GM18951 (cell line): ENCODE data around the gene SMLR1.

ENCODE experiments used
- POLR2A ChIP-seq: IDR thresholded peaks from 4 replicates; pipeline ENCODE4 v1.6.1; 2011; ENCODE audit warnings: mild to moderate bottlenecking; ENCODE audit not compliant: insufficient read length, insufficient read depth; ENCODE audit errors: extremely low read depth
- in situ Hi-C: fragments of 300-500 bp; cut with MboI; formaldehyde crosslinking; loops from one replicate; pipeline ENCODE4 v1.12.0; 2022; ENCODE audit warnings: low sequenced_read_pairs, mixed read lengths, inconsistent platforms; ENCODE audit not compliant: unreplicated experiment

Gene SMLR1

GRCh38 chr6:130852844-130853554 is 25.8 kb downstream of the SMLR1 start:
- in situ Hi-C loops: no loop called here
- TF ChIP-seq POLR2A: no peak

- TF ChIP-seq POLR2A: no peak
- in situ Hi-C loops: no loop called here
These were observed 26.5 kb downstream of the SMLR1 start for GRCh38 chr6:130853555-130854183.

GRCh38 chr6:130858054-130858453 is 30.8 kb downstream of the SMLR1 start:
- no peak for TF ChIP-seq POLR2A
- in situ Hi-C loops: no loop called here

GRCh38 chr6:130858498-130859160 is 31.4 kb downstream of the SMLR1 start:
- TF ChIP-seq POLR2A: no peak
- in situ Hi-C loops: no loop called here

GRCh38 chr6:130859161-130859867 is 32.1 kb downstream of the SMLR1 start:
- in situ Hi-C loops: no loop called here
- no peak for TF ChIP-seq POLR2A

DNA sequence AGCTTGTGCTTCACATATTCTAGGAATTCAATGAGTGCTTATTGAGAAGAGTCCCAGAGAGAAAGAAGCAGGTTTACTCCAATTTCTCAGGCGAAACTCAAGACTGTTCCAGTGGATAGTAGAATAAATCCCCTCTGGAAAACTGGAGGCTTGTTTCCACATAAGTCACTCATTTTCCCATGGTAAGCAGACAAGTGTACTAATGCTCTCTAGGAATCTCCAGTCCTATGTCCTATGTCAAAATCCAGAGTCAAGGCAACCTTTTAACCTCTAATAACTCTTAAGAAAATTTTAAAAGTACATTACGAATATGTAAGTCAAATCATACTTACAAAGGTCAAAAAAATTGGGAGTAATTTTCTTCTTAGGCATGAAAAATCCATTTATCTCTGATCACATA is 35.2 kb downstream of the SMLR1 start:
- TF ChIP-seq POLR2A: no peak
- in situ Hi-C loops: no loop called here

DNA sequence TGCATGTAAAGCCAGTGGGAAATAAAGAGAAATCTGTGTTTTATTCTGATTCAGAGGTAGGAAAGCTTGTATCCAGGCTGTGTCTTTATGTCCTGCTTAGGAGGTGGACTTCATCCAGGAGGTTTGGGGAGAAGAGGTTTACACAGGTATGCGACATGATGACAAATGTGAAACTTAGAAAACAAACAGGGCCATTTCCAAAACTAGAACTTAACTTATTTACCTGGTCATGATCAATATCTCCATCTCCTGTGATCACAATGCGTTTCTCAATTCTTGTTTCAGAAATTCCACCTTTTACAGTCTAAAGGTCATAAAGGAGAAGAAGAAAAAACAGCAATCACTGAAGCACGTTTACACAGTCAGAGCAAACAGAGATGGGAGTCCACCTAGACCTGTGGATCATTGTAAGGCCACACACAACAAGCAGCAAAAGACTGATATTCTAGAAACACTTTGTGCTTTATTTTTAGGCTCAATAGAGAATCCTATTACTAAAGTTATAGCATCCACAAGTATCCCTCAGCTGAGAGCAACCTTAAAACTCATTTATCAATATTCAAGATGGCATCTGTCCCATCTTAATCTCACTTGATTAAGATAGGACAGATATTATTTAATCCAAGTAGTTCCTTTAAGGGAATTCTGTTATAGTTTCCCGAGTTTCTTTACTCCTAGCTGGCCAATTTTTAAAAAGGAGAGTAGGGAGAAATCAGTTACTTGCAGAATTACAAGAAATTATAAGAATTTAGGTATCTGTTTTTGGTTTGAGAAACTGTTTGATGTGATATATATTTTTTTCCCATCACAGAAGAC is 36.4 kb downstream of the SMLR1 start:
- TF ChIP-seq POLR2A: no peak
- in situ Hi-C loops: no loop called here

- in situ Hi-C loops: no loop called here
- no peak for TF ChIP-seq POLR2A
These were observed 37.1 kb downstream of the SMLR1 start for GRCh38 chr6:130864344-130864743.

DNA sequence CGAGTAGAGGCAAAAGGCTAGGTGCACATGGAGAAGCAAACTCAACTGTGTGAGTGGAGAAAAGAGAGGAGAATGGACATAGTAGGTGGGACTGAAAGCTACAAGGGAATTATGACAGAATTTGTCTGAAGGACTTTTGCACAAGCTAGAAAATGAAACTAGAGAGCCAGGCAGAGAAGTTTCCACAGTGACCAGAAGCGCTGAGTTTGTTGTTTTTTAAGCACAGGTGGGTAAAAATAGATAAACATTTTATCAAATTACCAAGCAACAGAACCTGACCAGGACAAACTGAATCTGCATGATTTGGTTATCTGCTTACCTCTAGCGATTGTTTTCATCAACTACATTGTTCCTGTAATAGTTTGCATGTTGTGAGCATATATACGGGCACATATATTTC is 38.6 kb downstream of the SMLR1 start:
- in situ Hi-C loops: no loop called here
- no peak for TF ChIP-seq POLR2A

GRCh38 chr6:130869681-130870080 is 42.5 kb downstream of the SMLR1 start:
- in situ Hi-C loops: no loop called here
- TF ChIP-seq POLR2A: no peak

GRCh38 chr6:130870179-130870880 is 43.1 kb downstream of the SMLR1 start:
- no peak for TF ChIP-seq POLR2A
- in situ Hi-C loops: no loop called here
